Activated CD4-positive, alpha-beta T cell treated with anti-CD3 and anti-CD28 coated beads, Interleukin-10, Interleukin-2, amounts not matched to agents 100 ng/mL and 50 ng/mL, durations not matched to agents 16 hours and 8 hours (primary cell): ENCODE results near the gene CFAP46.
"Not testable (repeated sequence)": the region's sequence is repeated elsewhere in the genome, so short reads cannot be mapped to it uniquely, and the experiment has no call there.

Experiments used
- DNase-seq: peaks from one replicate; pipeline ENCODE4 v3.0.0-alpha.2; 2020

Gene CFAP46

GRCh38 chr10:132803416-132804210 is 138.8 kb downstream of the CFAP46 start:
- DNase-seq = no peak

DNA sequence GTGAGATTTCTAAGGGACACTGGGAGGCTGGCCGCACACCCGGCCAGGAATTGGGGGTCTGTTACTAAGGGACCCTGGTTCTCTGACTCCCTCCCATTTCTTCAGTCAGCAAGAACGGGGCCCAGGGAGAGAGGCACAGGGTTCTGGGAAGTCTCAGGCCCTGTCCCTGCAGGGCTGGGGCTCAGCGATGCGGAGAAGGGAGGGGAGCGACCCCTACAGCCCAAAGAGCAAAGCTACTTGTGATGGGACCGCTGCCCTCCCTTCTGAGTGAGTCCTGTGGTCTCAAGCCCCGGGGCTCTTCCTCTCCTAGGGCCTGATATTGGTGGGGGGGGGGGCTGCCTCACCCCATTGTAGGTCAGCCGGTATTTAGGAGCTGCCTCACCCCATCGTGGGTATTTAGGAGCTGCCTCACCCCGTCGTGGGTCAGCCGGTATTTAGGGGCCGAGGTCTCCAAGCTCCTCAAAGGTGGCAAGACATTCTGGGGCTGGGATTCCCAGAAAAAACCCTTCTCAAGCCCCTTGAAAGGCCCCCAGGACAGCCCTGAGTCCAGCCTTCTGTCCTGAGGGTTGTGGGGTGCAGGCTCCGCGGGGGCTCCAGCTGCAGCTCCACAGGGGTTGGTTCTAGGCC is 139.6 kb downstream of the CFAP46 start:
- no peak for DNase-seq

DNA sequence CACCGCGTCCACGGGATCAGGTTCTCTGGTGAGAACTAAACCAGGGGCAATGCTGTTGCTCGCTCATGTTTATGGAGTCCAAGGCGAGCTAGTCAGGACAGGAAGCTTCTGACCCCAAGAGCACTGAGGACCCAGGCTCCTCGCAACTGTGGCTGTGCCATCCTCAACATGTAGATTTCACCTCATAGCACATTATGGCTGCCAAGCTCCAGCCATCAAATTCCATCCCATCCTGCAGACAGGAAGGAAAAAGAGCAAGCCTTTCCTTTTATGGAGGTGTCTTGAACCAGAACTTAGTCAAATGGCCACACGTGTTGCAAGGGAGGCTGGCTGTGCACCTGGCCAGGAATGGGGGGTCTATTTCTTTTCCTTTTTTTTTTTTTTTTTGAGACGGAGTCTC is 140.3 kb downstream of the CFAP46 start:
- no peak for DNase-seq

- DNase-seq = no peak
Observed at GRCh38 chr10:132799865-132800264, 142.5 kb downstream of the CFAP46 start.

DNA sequence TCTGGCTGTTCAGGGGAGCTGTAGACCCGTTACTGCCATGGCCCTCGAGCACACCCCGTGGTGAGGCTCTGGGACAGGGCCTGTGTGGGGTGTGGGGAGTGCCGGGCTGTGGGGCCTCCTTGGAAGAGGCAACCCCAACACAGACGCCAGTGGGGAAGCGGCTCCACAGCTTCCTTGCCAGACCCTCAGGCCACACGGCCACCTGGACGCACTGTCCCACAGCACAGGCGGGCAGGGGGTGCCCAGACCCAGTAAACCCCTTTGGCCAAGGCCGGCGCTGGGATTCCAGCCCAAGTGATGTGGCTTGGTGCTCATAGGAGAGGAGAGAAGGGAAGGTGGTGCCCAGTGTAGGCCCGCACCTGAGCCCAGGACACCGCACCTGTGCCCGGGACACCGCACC is 143.5 kb downstream of the CFAP46 start:
- no peak for DNase-seq

- no peak for DNase-seq
Observed at GRCh38 chr10:132798403-132798802, 144.0 kb downstream of the CFAP46 start.

DNA sequence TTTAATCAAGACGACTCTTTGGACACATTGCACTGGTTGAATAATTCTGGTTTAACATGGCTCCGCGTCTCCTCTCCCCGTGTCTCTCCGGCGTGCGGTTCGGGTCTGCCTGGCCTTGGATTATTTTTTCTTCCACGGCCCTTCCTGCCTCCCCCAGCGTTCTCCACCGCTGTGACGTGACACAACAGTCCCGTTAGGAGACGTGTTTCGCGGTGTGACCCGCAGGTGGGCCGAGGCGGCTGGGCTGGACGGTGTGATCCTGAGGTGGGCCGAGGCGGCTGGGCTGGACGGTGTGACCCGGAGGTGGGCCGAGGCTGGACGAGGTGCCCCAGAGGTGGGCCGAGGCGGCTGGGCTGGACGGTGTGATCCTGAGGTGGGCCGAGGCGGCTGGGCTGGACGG is 144.4 kb downstream of the CFAP46 start:
- DNase-seq = not testable (repeated sequence)

DNA sequence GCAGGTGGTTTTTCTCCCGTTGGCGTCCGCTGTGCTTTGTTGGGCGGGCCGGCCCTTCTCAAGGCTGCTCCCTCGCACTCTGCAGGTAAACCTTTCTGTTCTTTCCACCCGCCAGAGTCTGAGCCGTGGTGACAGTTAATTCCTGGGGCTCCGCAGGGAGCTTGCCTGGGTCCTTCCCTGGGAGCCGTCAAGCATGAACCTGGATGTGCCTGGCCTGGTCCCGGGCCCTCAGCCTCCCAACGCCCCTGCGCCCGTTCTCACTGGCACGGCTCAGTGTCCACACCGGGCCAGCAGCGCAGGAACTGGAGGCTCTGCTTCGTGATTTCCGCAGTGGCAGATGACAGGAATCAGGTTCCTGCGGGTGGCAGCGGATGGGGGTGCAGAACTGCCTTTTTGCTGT is 145.5 kb downstream of the CFAP46 start:
- DNase-seq = no peak

DNA sequence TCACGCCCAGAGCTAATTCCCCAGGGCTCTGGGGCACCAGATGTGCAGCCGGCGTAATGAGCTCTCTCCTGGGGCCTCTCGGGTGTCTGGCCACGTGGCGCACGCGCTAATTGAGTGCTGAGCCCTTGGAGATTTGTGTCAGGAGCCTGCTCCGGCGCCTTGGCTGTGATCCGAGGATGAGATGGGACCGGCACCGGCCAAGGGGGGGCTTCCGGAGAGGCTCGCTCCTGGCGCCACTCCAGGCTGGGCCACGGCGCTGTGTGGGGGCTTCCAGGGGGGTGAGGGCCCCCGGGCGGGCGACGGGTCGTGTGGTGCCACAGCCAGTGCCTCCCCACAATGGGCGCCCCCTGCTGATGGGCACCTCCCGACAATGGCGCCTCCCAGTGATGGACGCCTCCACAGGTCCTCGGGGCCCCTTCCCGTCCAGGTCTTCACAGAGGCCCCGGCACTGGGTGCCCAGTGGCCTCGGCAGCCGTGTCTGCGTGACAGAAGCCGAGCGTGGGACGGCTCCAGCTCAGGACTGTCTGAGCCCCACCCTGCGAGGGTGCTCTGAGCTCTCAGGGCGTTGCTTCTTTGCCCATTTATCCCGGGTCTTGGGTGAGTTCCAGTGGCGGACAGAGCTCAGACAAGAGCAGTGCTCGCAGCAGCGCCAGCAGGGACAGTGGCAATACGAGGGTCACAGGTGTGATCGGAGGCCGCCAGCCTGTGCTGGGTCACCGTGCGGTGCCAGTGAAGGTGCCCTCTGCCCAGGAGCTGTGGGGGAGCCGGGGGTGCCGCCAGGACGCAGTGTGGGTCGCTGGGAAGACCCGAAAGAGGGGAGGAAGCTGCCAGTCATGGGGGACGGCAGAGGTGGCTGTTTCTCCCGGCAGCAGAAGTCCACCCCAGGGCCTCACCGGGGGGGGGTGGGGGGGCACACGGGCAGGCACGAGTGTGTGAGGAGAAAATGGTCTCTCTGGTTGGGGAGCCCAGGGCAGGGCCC is 148.2 kb downstream of the CFAP46 start:
- DNase-seq = no peak

GRCh38 chr10:132793213-132793612 is 149.2 kb downstream of the CFAP46 start:
- DNase-seq = no peak

DNA sequence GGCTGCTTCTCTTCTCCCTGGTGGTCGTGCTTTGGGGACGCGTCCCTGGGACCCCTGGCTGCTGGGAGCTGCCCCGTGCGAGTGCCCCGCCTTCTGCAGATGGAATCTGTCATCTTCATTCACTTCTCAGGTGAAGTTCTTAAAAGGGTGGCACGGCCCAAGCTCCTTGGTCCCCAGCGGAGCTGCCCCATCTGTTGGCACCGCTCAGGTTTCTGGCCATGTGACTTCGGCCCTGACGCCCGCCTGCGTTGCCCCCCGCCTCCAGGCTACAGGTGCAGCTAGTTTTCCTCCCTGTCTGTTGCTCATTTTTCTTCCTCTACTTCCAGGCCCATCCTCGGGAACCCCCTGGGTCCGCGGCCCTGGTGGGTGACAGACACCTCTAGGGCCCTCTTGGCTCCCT is 149.6 kb downstream of the CFAP46 start:
- no peak for DNase-seq

DNA sequence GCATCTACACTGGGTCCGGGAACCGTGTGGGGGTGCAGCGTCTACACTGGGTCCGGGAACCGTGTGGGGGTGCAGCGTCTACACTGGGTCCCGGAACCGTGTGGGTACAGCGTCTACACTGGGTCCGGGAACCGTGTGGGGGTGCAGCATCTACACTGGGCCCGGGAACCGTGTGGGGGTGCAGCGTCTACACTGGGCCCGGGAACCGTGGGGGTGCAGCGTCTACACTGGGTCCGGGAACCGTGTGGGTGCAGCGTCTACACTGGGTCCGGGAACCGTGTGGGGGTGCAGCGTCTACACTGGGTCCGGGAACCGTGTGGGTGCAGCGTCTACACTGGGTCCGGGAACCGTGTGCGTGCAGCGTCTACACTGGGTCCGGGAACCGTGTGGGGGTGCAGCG is 150.3 kb downstream of the CFAP46 start:
- DNase-seq = not testable (repeated sequence)

- DNase-seq = no peak
Observed at GRCh38 chr10:132790934-132791829, 151.2 kb downstream of the CFAP46 start.

DNA sequence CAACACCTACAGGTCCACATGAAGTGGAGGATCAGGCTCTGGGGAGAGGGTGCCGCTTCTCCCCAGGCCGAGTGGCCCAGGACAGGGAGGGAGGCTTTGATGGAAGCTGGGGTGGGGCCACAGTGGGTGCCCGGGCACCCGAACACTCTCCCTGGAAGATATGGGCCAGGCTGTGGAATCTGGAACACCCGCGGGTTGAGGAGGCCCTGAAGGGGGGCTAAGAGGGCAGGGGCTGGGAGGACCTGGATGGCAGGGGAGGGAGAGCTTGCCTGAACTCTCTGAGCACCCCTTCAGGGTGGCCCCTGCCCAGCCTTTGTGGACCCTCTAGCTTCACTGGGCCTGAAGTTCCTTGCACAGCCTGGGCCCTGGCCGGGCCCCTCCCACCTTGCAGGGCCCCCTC is 151.9 kb downstream of the CFAP46 start:
- no peak for DNase-seq

GRCh38 chr10:132789659-132790148 is 152.7 kb downstream of the CFAP46 start:
- DNase-seq = no peak

DNA sequence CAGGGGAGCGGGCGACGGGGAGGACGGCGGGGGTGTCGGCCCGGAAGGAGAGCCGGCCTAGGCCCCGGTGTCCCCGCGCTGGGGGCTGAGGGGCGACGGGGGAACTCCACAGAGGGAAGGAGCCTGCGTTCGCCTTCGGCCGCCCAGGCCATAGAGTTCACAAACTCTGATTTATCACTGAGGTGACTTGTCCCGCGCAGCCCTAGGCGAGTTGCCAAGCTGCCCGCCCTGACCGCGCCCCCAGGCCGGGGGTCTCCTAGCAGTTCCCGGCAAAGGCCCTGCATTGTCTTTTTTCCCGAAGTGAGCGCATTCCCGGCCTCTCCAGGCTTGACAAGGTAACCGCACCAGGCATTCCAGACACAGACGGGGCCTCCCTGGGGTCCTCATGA is 153.5 kb downstream of the CFAP46 start:
- no peak for DNase-seq

- no peak for DNase-seq
Observed at GRCh38 chr10:132788180-132788830, 154.1 kb downstream of the CFAP46 start.

DNA sequence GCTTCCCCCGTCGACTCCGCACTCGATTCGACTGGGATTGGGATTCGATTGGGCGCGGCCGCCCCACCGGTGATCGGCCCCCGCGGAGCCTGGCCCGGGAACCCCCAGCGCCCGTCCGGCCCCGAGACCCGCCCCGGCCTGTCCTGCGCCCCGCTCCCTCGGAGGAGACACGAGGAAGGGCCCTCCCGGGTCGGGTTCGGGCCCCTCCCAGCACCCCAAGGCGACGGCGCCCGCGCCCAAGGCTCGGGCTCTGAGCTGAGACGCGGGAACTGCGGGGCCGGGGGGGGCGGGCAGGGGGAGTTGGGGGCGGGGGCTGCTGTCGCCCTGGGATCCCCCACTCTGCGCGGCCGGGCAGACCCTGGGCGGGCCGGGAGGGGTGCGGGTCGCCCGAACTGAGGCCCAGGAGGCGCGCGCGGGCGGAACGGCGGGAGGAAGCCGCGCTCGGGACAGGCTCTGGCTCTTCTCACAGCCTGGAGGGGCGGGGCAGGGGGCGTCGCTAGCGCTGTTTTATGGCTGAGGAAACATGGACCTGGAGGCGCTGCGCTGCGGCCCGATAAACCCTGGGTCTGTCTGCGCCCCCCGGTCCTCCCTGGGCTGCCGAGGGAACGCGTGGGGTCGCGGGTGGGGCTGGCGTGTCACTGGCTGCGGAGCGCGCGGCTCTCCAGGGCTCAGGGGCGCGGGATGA is 154.7 kb downstream of the CFAP46 start:
- no peak for DNase-seq

DNA sequence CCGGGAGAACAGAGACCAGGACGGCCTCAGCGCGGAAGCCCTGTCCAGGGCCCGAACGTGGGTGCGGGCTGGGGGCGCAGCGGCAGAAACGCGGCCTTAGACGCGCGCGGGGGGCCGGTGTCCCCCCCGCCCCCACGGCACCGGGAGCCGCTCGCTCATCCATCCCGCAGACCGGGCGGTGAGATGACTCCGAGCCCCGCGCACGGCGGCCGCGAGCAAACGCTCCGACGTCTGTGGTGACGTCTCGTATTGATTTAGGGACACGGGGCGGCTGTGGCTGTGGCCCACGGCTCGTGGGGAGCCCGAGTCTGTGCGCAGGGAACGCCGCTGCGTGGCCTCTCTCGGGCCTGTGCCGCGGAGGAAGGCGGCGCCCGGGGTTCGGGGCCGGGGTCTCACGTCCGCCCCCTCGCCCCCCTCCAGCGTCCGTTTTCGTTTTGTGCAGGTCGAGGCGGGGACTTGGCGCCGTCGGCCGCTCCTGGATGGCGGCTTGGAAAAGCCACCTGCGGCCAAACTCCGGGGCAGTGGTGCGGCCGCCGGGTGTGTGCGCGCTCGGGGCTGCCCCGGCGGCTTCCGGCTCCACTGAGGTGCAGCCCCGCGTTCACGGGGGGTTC is 155.4 kb downstream of the CFAP46 start:
- DNase-seq = no peak

DNA sequence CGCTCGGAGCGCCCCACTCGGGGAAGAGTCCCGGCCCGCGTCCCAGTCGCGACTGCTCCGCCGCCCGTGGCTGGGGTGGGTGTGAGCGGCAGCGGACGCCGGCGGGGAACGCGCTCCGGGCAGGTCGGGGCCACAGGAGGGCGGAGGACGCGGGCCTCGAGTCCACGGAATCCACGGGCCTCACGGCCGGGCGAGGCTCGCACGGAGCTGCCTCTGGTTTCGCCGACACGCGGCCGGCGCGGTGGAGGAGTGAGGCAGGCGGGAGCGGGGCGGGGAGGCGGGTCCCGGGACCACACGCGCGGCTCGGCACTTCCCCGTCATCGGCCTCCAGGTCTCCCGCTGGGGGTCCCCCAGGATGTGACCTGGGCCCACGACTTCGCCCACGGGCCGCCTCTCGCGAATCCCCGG is 155.9 kb downstream of the CFAP46 start:
- no peak for DNase-seq
